Measurements from ENCODE around the gene RBM10.

DNA sequence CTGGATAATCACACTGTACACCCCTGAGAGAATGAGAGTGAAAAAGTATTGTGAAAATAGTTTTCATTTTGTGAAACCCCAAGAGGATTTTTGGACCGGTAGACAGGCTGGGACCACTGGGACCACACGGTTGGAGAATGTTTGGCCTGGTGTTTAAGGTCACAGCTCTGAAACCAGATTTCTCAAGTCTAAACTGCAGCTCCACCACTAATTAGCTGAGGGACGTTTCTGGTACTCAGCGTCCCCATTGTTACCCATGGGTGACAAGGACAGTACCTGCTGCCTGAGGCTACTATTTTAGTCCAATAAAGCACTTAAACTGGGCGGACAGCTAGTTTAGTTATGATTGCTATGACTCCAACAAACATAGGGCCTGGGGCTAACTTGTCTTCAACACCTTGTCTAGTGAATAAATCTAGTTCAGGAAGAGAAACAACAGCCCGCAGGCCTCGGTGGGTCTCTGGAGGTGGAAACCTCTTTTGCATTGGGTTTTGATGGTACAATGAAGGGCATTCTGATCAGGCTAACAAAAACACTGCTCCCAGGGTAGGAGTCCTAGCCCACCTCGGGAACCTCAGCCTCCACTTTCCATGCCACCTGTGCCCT, 87.3 kb downstream of the RBM10 start:
- TF ChIP-seq, protein P1, sequence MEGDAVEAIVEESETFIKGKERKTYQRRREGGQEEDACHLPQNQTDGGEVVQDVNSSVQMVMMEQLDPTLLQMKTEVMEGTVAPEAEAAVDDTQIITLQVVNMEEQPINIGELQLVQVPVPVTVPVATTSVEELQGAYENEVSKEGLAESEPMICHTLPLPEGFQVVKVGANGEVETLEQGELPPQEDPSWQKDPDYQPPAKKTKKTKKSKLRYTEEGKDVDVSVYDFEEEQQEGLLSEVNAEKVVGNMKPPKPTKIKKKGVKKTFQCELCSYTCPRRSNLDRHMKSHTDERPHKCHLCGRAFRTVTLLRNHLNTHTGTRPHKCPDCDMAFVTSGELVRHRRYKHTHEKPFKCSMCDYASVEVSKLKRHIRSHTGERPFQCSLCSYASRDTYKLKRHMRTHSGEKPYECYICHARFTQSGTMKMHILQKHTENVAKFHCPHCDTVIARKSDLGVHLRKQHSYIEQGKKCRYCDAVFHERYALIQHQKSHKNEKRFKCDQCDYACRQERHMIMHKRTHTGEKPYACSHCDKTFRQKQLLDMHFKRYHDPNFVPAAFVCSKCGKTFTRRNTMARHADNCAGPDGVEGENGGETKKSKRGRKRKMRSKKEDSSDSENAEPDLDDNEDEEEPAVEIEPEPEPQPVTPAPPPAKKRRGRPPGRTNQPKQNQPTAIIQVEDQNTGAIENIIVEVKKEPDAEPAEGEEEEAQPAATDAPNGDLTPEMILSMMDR (IDR thresholded peaks at IDR 0.05), result no peak
- TF ChIP-seq POLR2A (IDR thresholded peaks at IDR 0.05), result no peak
